HEK293 (cell line): ENCODE data around the gene NPRL2.

ENCODE experiments used
- SALL2 ChIP-seq: fragments of 450-650 bp; formaldehyde crosslinking; IDR thresholded peaks from 2 replicates; pipeline ENCODE4 v1.5.0; 2017; ENCODE audit warnings: missing biosample characterization, mild to moderate bottlenecking, missing genetic modification characterization, borderline replicate concordance
- SP2 ChIP-seq: fragments of 450-650 bp; formaldehyde crosslinking; IDR thresholded peaks from 2 replicates; pipeline ENCODE4 v1.5.1; 2016; ENCODE audit warnings: missing biosample characterization, missing genetic modification characterization
- SP3 ChIP-seq: fragments of 450-650 bp; formaldehyde crosslinking; IDR thresholded peaks from 2 replicates; pipeline ENCODE4 v1.5.1; 2016; ENCODE audit warnings: missing biosample characterization, missing genetic modification characterization
- SP7 ChIP-seq: fragments of 450-650 bp; formaldehyde crosslinking; IDR thresholded peaks from 2 replicates; pipeline ENCODE4 v1.5.1; 2016; ENCODE audit warnings: missing biosample characterization, missing genetic modification characterization
- TRIM28 ChIP-seq: IDR thresholded peaks from 2 replicates; pipeline ENCODE4 v1.6.1; 2011; ENCODE audit warnings: low read length, control low read depth, borderline replicate concordance
- YY2 ChIP-seq: fragments of 450-650 bp; formaldehyde crosslinking; IDR thresholded peaks from 2 replicates; pipeline ENCODE4 v1.5.1; 2016; ENCODE audit warnings: missing biosample characterization, missing genetic modification characterization
- ZBTB17 ChIP-seq: fragments of 450-650 bp; formaldehyde crosslinking; IDR thresholded peaks from 2 replicates; pipeline ENCODE4 v1.5.1; 2016; ENCODE audit warnings: missing biosample characterization, missing genetic modification characterization
- ZBTB21 ChIP-seq: fragments of 450-650 bp; formaldehyde crosslinking; IDR thresholded peaks from 2 replicates; pipeline ENCODE4 v1.5.1; 2017; ENCODE audit warnings: missing biosample characterization, missing genetic modification characterization
- ZFP69B ChIP-seq: fragments of 450-650 bp; formaldehyde crosslinking; IDR thresholded peaks from 2 replicates; pipeline ENCODE4 v1.5.1; 2016; ENCODE audit warnings: missing biosample characterization, missing genetic modification characterization
- ZNF132 ChIP-seq: fragments of 450-650 bp; formaldehyde crosslinking; IDR thresholded peaks from 2 replicates; pipeline ENCODE4 v1.5.1; 2017; ENCODE audit warnings: missing biosample characterization, missing genetic modification characterization, borderline replicate concordance
- ZNF133 ChIP-seq: fragments of 450-650 bp; formaldehyde crosslinking; IDR thresholded peaks from 2 replicates; pipeline ENCODE4 v1.5.1; 2016; ENCODE audit warnings: missing biosample characterization, missing genetic modification characterization
- ZNF544 ChIP-seq: fragments of 450-650 bp; formaldehyde crosslinking; IDR thresholded peaks from 2 replicates; pipeline ENCODE4 v1.5.0; 2017; ENCODE audit warnings: missing biosample characterization, missing genetic modification characterization
- ZNF621 ChIP-seq: fragments of 450-650 bp; formaldehyde crosslinking; IDR thresholded peaks from 2 replicates; pipeline ENCODE4 v1.5.1; 2017; ENCODE audit warnings: missing biosample characterization, missing genetic modification characterization
- ZNF664 ChIP-seq: fragments of 450-650 bp; formaldehyde crosslinking; IDR thresholded peaks from 2 replicates; pipeline ENCODE4 v1.5.1; 2016; ENCODE audit warnings: missing biosample characterization, missing genetic modification characterization
- TF ChIP-seq, protein P1 (sequence below): fragments of 450-650 bp; formaldehyde crosslinking; IDR thresholded peaks from 2 replicates; pipeline ENCODE4 v1.5.1; 2017; ENCODE audit warnings: missing biosample characterization, missing genetic modification characterization
- TF ChIP-seq, protein P2 (sequence below): fragments of 450-650 bp; formaldehyde crosslinking; conservative IDR thresholded peaks from 2 replicates; pipeline ENCODE4 v1.5.1; 2016; ENCODE audit warnings: low read depth, missing biosample characterization, missing genetic modification characterization
- TF ChIP-seq, protein P3 (sequence below): fragments of 450-650 bp; formaldehyde crosslinking; conservative IDR thresholded peaks from 2 replicates; pipeline ENCODE4 v1.5.1; 2016; ENCODE audit warnings: low read depth, missing biosample characterization, missing genetic modification characterization
- TF ChIP-seq, protein P4 (sequence below): fragments of 450-650 bp; formaldehyde crosslinking; IDR thresholded peaks from 2 replicates; pipeline ENCODE4 v1.5.1; 2017; ENCODE audit warnings: missing biosample characterization, mild to moderate bottlenecking, missing genetic modification characterization, moderate library complexity
- TF ChIP-seq, protein P5 (sequence below): sonication (generic); formaldehyde crosslinking; IDR thresholded peaks from 2 replicates; pipeline ENCODE4 v1.8.1; 2022; ENCODE audit warnings: mild to moderate bottlenecking, moderate library complexity, missing genetic modification reagents
- TF ChIP-seq, protein P6 (sequence below): fragments of 450-650 bp; formaldehyde crosslinking; IDR thresholded peaks from 2 replicates; pipeline ENCODE4 v1.5.1; 2016; ENCODE audit warnings: missing biosample characterization, missing genetic modification characterization

NPRL2 gene

DNA sequence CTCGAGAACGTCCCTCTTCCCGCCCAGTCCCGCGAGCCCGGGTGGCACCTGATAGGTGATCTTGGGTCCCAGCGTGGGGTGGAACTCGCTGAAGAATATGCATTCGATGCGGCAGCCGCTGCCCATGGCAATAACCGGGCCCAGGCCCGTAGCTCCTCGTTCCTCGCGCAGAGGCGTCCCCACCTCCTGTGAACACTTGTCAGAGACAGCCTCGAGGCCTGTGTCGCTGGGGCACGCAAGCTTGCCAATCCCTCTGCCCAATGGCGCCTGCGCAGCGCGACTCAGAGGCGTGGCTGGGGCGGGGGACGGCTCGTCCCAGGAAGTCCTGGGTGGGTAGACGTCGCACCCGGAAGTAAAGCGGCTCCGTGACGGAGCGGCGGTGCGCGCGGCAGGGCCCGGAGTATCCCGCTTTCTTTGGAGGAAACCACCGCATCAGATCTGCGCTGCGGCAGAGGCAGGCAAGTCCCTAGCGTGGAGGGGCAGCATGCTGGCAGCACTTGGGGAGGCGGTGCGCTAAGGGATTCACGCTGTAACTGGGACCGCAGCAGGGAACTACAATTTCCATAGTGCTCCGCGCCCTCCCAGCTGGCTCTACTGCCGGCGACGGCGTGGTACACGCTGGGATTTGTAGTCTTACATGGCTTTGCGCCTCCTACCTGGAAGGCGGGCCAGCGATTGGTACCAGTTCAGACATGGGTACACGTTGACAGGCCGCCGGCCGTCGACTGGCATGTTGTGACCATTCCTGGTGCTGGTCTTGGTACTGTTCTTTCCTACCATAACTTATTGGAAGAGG is at the start of gene NPRL2, which contains the start of gene CYB561D2 (continued):
- TF ChIP-seq YY2 (tag by site-specific recombination): peak; percentile 32; the same call in 1 of the 2 replicates
- TF ChIP-seq SP7 (tag by site-specific recombination): peak; percentile 55; the same call in 1 of the 2 replicates
- TF ChIP-seq ZNF621: no peak
- no peak for TF ChIP-seq ZNF664 (tag by site-specific recombination)
- TF ChIP-seq, protein P1, sequence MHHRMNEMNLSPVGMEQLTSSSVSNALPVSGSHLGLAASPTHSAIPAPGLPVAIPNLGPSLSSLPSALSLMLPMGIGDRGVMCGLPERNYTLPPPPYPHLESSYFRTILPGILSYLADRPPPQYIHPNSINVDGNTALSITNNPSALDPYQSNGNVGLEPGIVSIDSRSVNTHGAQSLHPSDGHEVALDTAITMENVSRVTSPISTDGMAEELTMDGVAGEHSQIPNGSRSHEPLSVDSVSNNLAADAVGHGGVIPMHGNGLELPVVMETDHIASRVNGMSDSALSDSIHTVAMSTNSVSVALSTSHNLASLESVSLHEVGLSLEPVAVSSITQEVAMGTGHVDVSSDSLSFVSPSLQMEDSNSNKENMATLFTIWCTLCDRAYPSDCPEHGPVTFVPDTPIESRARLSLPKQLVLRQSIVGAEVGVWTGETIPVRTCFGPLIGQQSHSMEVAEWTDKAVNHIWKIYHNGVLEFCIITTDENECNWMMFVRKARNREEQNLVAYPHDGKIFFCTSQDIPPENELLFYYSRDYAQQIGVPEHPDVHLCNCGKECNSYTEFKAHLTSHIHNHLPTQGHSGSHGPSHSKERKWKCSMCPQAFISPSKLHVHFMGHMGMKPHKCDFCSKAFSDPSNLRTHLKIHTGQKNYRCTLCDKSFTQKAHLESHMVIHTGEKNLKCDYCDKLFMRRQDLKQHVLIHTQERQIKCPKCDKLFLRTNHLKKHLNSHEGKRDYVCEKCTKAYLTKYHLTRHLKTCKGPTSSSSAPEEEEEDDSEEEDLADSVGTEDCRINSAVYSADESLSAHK (tag by site-specific recombination): no peak
- TF ChIP-seq, protein P2, sequence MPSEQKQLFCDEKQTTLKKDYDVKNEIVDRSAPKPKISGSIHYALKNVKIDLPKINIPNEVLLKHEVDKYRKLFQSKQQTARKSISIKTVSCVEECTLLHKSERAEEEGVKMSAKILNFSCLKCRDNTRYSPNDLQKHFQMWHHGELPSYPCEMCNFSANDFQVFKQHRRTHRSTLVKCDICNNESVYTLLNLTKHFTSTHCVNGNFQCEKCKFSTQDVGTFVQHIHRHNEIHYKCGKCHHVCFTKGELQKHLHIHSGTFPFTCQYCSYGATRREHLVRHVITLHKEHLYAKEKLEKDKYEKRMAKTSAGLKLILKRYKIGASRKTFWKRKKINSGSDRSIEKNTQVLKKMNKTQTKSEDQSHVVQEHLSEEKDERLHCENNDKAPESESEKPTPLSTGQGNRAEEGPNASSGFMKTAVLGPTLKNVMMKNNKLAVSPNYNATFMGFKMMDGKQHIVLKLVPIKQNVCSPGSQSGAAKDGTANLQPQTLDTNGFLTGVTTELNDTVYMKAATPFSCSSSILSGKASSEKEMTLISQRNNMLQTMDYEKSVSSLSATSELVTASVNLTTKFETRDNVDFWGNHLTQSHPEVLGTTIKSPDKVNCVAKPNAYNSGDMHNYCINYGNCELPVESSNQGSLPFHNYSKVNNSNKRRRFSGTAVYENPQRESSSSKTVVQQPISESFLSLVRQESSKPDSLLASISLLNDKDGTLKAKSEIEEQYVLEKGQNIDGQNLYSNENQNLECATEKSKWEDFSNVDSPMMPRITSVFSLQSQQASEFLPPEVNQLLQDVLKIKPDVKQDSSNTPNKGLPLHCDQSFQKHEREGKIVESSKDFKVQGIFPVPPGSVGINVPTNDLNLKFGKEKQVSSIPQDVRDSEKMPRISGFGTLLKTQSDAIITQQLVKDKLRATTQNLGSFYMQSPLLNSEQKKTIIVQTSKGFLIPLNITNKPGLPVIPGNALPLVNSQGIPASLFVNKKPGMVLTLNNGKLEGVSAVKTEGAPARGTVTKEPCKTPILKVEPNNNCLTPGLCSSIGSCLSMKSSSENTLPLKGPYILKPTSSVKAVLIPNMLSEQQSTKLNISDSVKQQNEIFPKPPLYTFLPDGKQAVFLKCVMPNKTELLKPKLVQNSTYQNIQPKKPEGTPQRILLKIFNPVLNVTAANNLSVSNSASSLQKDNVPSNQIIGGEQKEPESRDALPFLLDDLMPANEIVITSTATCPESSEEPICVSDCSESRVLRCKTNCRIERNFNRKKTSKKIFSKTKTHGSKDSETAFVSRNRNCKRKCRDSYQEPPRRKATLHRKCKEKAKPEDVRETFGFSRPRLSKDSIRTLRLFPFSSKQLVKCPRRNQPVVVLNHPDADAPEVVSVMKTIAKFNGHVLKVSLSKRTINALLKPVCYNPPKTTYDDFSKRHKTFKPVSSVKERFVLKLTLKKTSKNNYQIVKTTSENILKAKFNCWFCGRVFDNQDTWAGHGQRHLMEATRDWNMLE: peak; percentile 82
- peak; percentile 86 for TF ChIP-seq SP2
- TF ChIP-seq ZBTB21: peak; percentile 65; the same call in 1 of the 2 replicates
- TF ChIP-seq ZNF133 (tag by site-specific recombination): 0 out of 2 replicates have a peak, but pooled peaks have one; percentile 7
- TF ChIP-seq, protein P3, sequence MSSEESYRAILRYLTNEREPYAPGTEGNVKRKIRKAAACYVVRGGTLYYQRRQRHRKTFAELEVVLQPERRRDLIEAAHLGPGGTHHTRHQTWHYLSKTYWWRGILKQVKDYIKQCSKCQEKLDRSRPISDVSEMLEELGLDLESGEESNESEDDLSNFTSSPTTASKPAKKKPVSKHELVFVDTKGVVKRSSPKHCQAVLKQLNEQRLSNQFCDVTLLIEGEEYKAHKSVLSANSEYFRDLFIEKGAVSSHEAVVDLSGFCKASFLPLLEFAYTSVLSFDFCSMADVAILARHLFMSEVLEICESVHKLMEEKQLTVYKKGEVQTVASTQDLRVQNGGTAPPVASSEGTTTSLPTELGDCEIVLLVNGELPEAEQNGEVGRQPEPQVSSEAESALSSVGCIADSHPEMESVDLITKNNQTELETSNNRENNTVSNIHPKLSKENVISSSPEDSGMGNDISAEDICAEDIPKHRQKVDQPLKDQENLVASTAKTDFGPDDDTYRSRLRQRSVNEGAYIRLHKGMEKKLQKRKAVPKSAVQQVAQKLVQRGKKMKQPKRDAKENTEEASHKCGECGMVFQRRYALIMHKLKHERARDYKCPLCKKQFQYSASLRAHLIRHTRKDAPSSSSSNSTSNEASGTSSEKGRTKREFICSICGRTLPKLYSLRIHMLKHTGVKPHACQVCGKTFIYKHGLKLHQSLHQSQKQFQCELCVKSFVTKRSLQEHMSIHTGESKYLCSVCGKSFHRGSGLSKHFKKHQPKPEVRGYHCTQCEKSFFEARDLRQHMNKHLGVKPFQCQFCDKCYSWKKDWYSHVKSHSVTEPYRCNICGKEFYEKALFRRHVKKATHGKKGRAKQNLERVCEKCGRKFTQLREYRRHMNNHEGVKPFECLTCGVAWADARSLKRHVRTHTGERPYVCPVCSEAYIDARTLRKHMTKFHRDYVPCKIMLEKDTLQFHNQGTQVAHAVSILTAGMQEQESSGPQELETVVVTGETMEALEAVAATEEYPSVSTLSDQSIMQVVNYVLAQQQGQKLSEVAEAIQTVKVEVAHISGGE (tag by site-specific recombination): peak; percentile 96
- TF ChIP-seq ZNF544 (tag by site-specific recombination): no peak
- TF ChIP-seq SALL2 (tag by site-specific recombination): no peak
- TF ChIP-seq, protein P4, sequence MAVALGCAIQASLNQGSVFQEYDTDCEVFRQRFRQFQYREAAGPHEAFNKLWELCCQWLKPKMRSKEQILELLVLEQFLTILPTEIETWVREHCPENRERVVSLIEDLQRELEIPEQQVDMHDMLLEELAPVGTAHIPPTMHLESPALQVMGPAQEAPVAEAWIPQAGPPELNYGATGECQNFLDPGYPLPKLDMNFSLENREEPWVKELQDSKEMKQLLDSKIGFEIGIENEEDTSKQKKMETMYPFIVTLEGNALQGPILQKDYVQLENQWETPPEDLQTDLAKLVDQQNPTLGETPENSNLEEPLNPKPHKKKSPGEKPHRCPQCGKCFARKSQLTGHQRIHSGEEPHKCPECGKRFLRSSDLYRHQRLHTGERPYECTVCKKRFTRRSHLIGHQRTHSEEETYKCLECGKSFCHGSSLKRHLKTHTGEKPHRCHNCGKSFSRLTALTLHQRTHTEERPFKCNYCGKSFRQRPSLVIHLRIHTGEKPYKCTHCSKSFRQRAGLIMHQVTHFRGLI (tag by site-specific recombination): no peak
- TF ChIP-seq SP3 (tag by site-specific recombination): peak; percentile 95
- peak; percentile 69; the same call in 1 of the 2 replicates for TF ChIP-seq ZBTB17 (tag by site-specific recombination)
- TF ChIP-seq, protein P5, sequence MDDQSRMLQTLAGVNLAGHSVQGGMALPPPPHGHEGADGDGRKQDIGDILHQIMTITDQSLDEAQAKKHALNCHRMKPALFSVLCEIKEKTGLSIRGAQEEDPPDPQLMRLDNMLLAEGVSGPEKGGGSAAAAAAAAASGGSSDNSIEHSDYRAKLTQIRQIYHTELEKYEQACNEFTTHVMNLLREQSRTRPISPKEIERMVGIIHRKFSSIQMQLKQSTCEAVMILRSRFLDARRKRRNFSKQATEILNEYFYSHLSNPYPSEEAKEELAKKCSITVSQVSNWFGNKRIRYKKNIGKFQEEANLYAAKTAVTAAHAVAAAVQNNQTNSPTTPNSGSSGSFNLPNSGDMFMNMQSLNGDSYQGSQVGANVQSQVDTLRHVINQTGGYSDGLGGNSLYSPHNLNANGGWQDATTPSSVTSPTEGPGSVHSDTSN (CRISPR knock-in tag): 0 out of 2 replicates have a peak, but pooled peaks have one; percentile 55
- TF ChIP-seq ZFP69B: 0 out of 2 replicates have a peak, but pooled peaks have one; percentile 22
- no peak for TF ChIP-seq ZNF132 (tag by site-specific recombination)
- TF ChIP-seq, protein P6, sequence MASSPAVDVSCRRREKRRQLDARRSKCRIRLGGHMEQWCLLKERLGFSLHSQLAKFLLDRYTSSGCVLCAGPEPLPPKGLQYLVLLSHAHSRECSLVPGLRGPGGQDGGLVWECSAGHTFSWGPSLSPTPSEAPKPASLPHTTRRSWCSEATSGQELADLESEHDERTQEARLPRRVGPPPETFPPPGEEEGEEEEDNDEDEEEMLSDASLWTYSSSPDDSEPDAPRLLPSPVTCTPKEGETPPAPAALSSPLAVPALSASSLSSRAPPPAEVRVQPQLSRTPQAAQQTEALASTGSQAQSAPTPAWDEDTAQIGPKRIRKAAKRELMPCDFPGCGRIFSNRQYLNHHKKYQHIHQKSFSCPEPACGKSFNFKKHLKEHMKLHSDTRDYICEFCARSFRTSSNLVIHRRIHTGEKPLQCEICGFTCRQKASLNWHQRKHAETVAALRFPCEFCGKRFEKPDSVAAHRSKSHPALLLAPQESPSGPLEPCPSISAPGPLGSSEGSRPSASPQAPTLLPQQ: peak; percentile 74
- TF ChIP-seq TRIM28: peak; percentile 75; the same call in 1 of the 2 replicates
